A549 treated with Mapracorat at 1 μM for 4 hours (cell line): ENCODE data around the gene PDCD4. TPM values are rescaled to one million over a fixed set of nuclear protein-coding genes. Genes with fewer than 3 reads are reported as not detected.

Experiments
- total RNA-seq: library from RNA; stranded (reverse); fragments of 200-300 nt; extraction: Qiagen RNA extraction; gene quantifications from 5 replicates; pipeline ENCODE4 v1.2.3, GENCODE V29; 2022

Gene PDCD4
- total RNA-seq: 22.0 to 33.1 TPM (median 28.0 TPM) in 5 replicates

DNA sequence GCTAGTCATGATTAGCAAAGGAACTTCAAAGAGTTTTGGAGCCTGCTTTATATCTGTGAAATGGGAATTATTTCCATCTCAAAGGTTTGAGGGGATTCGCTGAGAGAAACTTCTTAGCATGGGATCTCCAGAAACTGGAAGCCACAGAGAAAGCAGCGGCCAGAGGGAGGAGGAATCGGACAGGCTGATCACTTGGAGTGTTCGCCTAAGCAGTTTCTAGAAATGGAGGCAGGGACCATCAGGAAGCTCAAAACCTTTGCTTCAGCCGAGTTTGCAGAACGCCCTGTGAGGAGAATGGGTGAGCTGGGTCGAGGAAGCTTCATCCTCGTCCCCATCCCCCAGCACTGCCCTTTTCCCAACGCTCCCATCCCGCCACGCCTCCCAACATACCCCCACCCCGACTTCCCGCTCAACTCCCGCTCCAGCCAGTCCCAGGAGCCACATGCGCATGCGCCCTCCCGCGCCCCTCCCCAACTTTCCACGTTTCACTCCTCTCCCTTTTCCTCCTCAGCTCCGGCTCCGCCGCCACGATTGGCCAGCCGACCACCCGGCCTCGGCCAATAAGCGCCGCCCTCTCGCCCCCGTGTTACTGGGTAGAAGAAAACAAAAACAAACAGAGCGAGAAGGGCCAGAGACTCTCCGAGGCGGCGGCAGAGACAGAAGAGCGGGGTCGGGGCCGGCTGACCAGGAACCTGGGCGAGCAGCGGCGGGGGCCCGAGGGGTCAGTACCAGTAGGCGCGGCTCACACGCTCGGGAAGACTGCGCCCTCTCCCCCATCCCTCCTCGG lies at the start of gene PDCD4:
Gene PDCD4 (plus strand): TSS at position 631 of the 787 bp plus-strand sequence. CDS start 4,100 bp downstream, outside the sequence.

DNA sequence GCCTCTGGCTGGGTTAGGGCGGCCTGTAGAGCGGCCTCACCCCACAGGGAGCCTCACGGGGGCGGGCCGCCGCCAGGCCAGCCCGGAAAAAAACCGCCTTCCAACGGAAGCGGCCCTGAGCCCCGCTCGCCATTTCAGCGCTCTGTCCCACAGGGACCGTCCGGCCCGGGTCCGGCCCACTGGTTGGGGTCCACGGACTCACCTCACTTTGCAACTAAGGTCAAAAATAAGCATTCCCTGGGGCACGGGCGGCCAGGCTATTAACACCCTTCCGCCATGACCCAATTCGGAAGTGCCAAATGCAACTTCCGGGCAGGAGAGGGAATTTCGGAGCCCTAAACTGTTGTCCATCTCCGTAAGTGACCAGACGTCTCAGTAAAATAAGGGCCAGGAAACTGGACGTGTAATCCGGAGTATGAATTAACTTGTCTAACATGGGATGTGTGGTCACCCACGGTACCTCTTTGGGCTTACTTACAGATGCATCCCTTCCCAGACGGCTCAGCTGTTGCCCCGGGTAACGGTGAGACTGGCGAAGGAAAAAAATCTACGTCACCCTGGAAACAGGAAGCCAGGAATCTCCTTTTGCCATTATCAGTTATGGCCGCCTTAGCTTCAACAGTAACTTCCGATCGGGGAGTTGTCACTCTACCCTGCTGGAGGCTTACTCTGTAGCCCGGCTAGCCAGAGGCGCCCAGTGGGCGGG lies 47.1 kb downstream of the PDCD4 start, which contains the start of gene BBIP1:
Gene BBIP1 (minus strand): TSS at position 538 of the 706 bp plus-strand sequence. CDS start 1,023 bp downstream, outside the sequence.

DNA sequence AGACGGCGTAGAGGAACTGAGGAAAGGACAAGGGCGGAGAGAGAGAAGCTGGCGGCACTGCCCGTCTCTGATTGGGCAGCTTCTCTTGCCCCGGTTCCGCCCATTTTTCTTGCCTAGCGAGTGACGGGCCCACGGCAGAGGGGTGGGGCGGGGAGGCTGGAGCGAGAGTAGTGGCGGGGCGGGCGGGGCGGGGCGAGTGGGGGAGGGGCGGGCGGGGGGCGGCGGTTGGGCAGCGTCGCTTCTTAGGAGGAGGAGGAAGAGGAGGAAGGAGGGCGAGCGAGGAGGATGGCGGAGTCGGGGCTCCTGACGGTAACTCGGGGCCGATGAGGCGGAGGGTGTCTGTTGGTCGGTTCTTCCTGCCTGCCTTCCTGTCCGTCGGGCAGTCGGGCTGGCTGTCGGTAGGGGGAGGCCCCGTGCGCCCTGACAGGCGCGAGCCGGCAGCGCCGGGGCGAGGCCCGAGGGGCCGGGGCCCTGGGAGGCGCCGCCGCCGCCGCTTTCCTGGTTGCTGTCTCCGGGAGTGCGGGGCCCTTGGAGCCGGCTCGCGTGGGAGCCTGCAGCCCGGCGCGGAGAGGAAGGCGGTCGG lies 47.7 kb downstream of the PDCD4 start, which contains the start of gene SHOC2:
Gene SHOC2 (plus strand): TSS at position 256 of the 583 bp plus-strand sequence. CDS start 44,755 bp downstream, outside the sequence.

Other genes with a start within 250 kb of the PDCD4 start
- gene RBM20, start 227.6 kb upstream of the PDCD4 start, total RNA-seq: 2.3 to 3.2 TPM (median 3.0 TPM) in 5 replicates
- gene BBIP1, start 47.3 kb downstream of the PDCD4 start, total RNA-seq: 33.0 to 53.9 TPM (median 35.2 TPM) in 5 replicates
- gene SHOC2, start 47.7 kb downstream of the PDCD4 start, total RNA-seq: 14.8 to 21.2 TPM (median 18.7 TPM) in 5 replicates
- gene ADRA2A, start 205.1 kb downstream of the PDCD4 start, total RNA-seq: 0.07 to 0.14 TPM (median 0.08 TPM) in 4 of 5 replicates, not detected in the other